Measurements from ENCODE around the gene PF4V1. TPM values are rescaled to one million over a fixed set of nuclear protein-coding genes. Genes with fewer than 3 reads are reported as not detected.

PF4V1 gene
- total and polyA plus RNA-seq, 12 donors, result 0.72 TPM; not detected in 11

DNA sequence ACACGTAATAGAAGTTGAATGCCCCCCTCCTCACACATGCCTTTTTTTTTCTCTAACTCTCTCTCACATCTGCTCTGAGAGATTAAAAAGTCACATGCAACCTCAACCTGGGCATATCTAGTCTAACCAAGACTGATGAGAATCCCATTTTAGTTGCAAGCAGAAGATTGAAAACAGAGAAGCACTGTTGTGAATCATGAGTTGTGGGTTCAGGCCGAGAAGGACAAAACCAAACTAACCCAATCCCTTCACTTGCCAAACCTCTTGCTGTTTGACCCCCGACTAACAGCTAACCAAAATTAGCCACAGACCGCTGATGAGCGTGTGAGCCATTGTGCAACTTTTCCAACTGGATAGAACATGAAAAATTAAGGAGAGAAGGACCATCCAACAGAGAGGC lies 47.9 kb downstream of the PF4V1 start:
- Histone ChIP-seq H3K27me3 (no peaks in the 10 kb centered on the region), H3K4me3 (no peak overlapping the region), H3K36me3 (replicated peaks in 1 of 2) (no peaks in the 10 kb centered on the region), H3K9me3 (replicated peaks in 1 of 3) (no peaks in the 10 kb centered on the region), H3K4me1 (replicated peaks in 1 of 2) (no peaks in the 10 kb centered on the region), H3K27ac (no peak overlapping the region)
- WGBS, 4 donors, result 70 to 82% (median 77%) methylated on average over 5 of the region's 5 CpGs
- no peak for TF ChIP-seq POLR2A (IDR thresholded peaks at IDR 0.05)
- TF ChIP-seq CTCF (IDR thresholded peaks at IDR 0.05), result no peak
- no peak for DNase-seq
- intact Hi-C loops (cut with DNase I), result no loop called here

DNA sequence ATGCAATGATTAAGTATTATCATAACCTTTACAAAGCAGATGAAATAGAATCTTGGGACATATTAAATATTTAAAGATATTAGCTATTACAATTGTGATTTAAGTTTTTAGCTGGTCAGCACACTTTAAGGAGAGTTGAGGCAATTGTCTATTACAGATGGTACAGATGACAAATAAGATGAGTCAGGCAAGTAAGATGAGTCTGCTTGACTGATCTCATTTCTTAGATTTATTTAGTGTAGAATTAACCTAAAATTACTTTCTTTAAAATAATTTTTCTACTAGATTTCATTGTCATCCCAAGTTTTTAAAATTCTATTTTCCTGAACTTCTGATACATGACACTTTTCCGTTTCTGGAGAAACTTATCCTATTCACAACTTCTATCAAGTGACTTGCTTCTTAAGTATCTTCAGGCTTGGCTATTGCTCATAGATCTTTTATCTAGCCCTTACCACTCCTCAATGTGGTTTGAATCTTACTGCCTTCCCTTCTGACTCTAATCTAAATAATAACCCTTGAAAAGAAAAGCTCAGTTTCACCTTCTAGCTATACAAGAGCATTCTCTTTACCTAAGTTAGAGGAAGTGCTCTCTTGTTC lies 49.0 kb downstream of the PF4V1 start:
- intact Hi-C loops (cut with DNase I), result no loop called here
- Histone ChIP-seq H3K27ac (no peak overlapping the region), H3K27me3 (no peaks in the 10 kb centered on the region), H3K4me1 (replicated peaks in 1 of 2) (no peaks in the 10 kb centered on the region), H3K4me3 (no peak overlapping the region), H3K9me3 (replicated peaks in 1 of 3) (no peaks in the 10 kb centered on the region), H3K36me3 (replicated peaks in 1 of 2) (no peaks in the 10 kb centered on the region)
- 59 to 74% (median 72%) methylated on average over 1 of the region's 1 CpG for WGBS, 4 donors
- no peak for DNase-seq
- TF ChIP-seq POLR2A (IDR thresholded peaks at IDR 0.05) (no peak), CTCF (IDR thresholded peaks at IDR 0.05) (no peak)

DNA sequence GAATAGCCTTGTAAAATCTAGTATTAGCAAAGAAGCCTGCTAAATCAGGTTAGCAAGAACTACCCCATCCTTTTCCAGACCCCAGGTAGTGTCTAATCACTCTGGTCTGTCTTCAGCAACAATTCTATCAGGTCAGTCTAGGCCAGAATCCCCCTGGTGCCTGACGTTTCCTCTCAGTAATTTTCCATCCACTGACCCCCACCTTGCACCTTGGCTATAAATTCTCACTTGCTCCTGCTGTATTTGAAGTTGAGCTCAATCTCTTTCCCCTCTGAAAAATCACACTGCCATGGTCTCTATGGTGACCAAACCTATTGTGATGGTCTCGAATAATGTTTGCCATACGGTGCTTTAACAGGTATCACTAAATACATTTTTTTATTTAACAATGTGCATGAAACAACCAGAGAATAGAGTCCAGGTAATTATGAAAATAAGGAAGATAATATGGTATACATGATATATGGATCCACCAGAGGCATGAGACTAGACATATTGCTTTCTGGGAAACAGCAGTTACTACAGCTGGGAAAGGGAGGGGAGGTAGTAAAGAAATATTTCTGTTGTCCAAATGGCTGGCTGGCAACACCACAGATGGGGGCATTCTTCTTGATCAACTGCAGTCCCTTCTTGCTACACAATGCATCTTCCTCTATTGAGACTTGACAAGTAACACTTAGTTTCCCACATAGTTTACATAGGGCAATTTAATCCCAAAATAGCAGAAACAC lies 49.9 kb downstream of the PF4V1 start:
- Histone ChIP-seq H3K4me1 (replicated peaks in 1 of 2) (no peaks in the 10 kb centered on the region), H3K27ac (no peak overlapping the region), H3K36me3 (replicated peaks in 1 of 2) (no peaks in the 10 kb centered on the region), H3K4me3 (no peak overlapping the region), H3K27me3 (no peaks in the 10 kb centered on the region), H3K9me3 (replicated peaks in 1 of 3) (no peaks in the 10 kb centered on the region)
- 51 to 55% (median 54%) methylated on average over 3 of the region's 3 CpGs for WGBS, 4 donors
- intact Hi-C loops (cut with DNase I), result no loop called here
- no peak for DNase-seq
- TF ChIP-seq CTCF (IDR thresholded peaks at IDR 0.05) (no peak), POLR2A (IDR thresholded peaks at IDR 0.05) (no peak)

Other genes starting within 250 kb of the PF4V1 start
- gene RASSF6, start 232.9 kb upstream of the PF4V1 start, total RNA-seq, result under 1 TPM in 1 of 9 donors, not detected in 8; 0.23 TPM
- under 1 TPM; 0.07 to 0.18 (median 0.08) TPM for gene RASSF6, start 232.9 kb upstream of the PF4V1 start, polyA plus RNA-seq
- 1 to 10 TPM in 7 of 9 donors, under 1 TPM in 2; 0.28 to 3.1 (median 1.6) TPM for gene CXCL8, start 112.7 kb upstream of the PF4V1 start, total RNA-seq
- 1 to 10 TPM; 1.9 to 3.4 (median 2.1) TPM for gene CXCL8, start 112.7 kb upstream of the PF4V1 start, polyA plus RNA-seq
- gene CXCL6, start 16.6 kb upstream of the PF4V1 start, total RNA-seq, result under 1 TPM in 1 of 9 donors, not detected in 8; 0.41 TPM
- gene CXCL6, start 16.6 kb upstream of the PF4V1 start, polyA plus RNA-seq, result under 1 TPM; 0.07 to 0.16 (median 0.16) TPM
- 1 to 10 TPM in 4 of 9 donors, under 1 TPM in 2, not detected in 3; 0.84 to 6.1 (median 1.6) TPM for gene CXCL1, start 16.1 kb downstream of the PF4V1 start, total RNA-seq
- 1 to 10 TPM; 1.6 to 2.0 (median 1.7) TPM for gene CXCL1, start 16.1 kb downstream of the PF4V1 start, polyA plus RNA-seq
- 1 to 10 TPM in 1 of 9 donors, under 1 TPM in 1, not detected in 7; 0.42 to 6.3 TPM for gene PF4, start 128.7 kb downstream of the PF4V1 start, total RNA-seq
- under 1 TPM in 1 of 3 donors, not detected in 2; 0.88 TPM for gene PF4, start 128.7 kb downstream of the PF4V1 start, polyA plus RNA-seq
- gene PPBP, start 134.9 kb downstream of the PF4V1 start, total RNA-seq, result 10 to 100 TPM in 2 of 9 donors, 1 to 10 TPM in 2, under 1 TPM in 2, not detected in 3; 0.81 to 22.4 (median 2.4) TPM
- gene PPBP, start 134.9 kb downstream of the PF4V1 start, polyA plus RNA-seq, result under 1 TPM in 1 of 3 donors, not detected in 2; 0.27 TPM
- gene CXCL5, start 145.4 kb downstream of the PF4V1 start, total RNA-seq, result under 1 TPM in 1 of 9 donors, not detected in 8; 0.41 TPM
- under 1 TPM in 2 of 3 donors, not detected in 1; 0.03 to 0.09 TPM for gene CXCL5, start 145.4 kb downstream of the PF4V1 start, polyA plus RNA-seq
- gene CXCL3, start 185.4 kb downstream of the PF4V1 start, total RNA-seq, result 1 to 10 TPM in 1 of 9 donors, under 1 TPM in 5, not detected in 3; 0.17 to 1.5 (median 0.42) TPM
- gene CXCL3, start 185.4 kb downstream of the PF4V1 start, polyA plus RNA-seq, result 1 to 10 TPM in 1 of 3 donors, under 1 TPM in 2; 0.13 to 1.6 (median 0.64) TPM
- gene CXCL2, start 245.9 kb downstream of the PF4V1 start, total RNA-seq, result 10 to 100 TPM in 1 of 9 donors, 1 to 10 TPM in 7, under 1 TPM in 1; 0.11 to 13.9 (median 6.2) TPM
- gene CXCL2, start 245.9 kb downstream of the PF4V1 start, polyA plus RNA-seq, result 10 to 100 TPM in 1 of 3 donors, 1 to 10 TPM in 2; 2.2 to 18.8 (median 5.4) TPM

Data from adrenal gland (tissue), 12 donors.